AG10803 (cell line): ENCODE measurements around the gene SSRP1.

Source experiments
- DNase-seq: peaks from one replicate; pipeline ENCODE4 v3.0.0; 2010; ENCODE audit warnings: low read depth
- H3K4me3 ChIP-seq: 2 replicates; pipeline ENCODE4 v1.5.1; 2011; ENCODE audit warnings: mild to moderate bottlenecking, low read length, control low read depth
- TF ChIP-seq, protein P1 (sequence below): conservative IDR thresholded peaks from 2 replicates; pipeline ENCODE4 v1.5.1; 2011; ENCODE audit warnings: mild to moderate bottlenecking, low read length, control low read depth, inconsistent platforms

The SSRP1 gene

DNA sequence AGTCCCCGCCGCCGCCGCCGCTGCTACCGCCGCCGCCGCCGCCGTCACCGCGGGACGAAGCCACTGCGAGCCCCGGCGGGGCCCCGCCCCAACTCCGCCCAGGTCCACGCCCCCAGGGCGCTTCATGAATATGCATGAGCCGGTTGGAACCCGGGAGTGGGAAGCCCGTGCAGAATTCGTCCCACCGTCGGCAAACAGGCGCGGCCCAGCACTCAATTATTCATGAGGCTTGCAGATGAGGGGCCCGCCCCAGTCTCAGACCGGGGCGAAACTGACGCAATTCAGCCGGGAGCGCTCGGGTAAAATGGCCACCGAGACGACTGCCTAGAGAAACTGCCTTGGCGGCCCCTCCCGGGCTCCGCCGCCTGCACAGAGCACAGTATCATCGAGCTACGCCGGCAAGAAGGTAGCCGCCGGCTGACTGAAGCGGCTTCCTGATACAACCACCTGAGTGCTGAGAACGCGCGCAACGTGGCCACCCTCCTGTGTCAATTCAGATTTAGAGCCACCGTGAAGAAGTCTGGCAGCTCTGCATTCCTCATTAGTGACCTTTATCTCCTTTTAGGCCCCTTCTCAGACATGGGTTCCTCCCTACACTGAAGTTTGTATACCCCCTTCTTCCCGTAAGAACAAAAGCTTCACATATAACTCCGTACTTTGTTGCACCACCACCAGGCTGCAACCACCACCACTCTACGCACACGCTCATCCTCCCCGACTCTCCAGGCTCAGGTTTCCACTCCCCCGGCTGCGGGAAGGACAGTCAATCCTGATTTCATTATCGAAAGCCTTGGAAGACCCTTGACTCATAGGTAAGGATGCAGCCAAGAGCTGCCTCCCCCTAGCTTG, 10.6 kb downstream of the SSRP1 start, which contains the start of gene TNKS1BP1:
TSS of gene TNKS1BP1 (minus strand) at position 67 of the 849 bp plus-strand sequence. CDS start 3,067 bp downstream, outside the sequence.
- H3K4me3 ChIP-seq, result peak within 1 kb of the TSS; percentile 98
- TF ChIP-seq, protein P1, sequence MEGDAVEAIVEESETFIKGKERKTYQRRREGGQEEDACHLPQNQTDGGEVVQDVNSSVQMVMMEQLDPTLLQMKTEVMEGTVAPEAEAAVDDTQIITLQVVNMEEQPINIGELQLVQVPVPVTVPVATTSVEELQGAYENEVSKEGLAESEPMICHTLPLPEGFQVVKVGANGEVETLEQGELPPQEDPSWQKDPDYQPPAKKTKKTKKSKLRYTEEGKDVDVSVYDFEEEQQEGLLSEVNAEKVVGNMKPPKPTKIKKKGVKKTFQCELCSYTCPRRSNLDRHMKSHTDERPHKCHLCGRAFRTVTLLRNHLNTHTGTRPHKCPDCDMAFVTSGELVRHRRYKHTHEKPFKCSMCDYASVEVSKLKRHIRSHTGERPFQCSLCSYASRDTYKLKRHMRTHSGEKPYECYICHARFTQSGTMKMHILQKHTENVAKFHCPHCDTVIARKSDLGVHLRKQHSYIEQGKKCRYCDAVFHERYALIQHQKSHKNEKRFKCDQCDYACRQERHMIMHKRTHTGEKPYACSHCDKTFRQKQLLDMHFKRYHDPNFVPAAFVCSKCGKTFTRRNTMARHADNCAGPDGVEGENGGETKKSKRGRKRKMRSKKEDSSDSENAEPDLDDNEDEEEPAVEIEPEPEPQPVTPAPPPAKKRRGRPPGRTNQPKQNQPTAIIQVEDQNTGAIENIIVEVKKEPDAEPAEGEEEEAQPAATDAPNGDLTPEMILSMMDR, result peak; percentile 18; the same call in 1 of the 2 replicates
- peak; percentile 97 for DNase-seq

DNA sequence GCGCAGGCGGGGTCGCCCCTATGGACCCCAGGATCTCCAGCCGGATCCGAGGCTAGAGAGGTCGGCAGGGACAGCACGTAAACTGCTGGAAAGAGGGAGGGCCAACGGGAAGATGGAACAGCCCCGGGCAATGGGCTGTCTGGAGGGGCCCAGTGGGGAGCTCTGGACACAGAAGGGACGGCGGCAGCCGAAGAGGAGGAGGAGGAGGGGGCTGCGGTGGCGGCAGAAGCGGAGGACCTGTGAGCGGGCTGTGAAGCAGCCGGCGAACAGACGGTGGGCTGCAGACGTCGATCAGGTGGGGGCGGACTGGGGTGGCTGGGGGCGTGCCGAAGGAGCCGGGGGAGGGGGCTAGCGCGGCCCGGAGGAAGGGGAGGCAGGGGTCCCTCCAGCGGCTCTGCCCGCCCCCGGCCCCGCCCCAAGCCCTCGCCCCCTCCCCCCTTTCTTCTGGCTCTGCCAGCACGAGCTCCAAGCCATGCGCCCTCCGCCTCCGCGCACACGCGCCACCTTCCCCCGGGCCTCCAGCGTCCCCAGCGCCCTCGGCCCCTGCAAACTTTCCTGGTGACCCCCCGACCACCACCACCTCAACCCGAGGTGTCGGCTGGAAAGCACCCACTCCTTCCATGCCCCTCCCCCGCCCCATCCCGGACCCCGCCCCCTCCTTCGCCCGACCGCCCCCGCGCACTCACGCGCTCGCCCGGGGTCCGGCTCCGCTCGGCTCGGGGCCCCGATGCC, 11.4 kb downstream of the SSRP1 start:
- DNase-seq, result peak; percentile 55
- H3K4me3 ChIP-seq, result peak overlapping the region; percentile 98
- TF ChIP-seq, protein P1, result no peak

DNA sequence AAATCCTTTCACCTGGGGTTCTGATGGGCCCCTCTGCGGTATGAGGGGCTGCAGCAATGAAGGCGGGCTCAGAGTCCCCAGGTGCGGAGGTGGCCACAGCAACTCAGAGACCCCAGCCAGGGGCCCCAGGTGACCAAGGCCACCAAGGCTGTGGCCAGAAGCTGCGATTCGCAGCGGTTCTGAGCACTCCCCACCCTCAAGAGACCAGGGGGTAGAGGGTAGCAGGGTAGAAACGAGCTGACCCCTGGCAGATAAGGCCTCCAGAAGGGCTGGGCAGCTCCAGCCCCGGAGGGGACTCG, 11.9 kb downstream of the SSRP1 start:
- TF ChIP-seq, protein P1, result no peak
- DNase-seq, result no peak
- H3K4me3 ChIP-seq, result peak overlapping the region; percentile 98

DNA sequence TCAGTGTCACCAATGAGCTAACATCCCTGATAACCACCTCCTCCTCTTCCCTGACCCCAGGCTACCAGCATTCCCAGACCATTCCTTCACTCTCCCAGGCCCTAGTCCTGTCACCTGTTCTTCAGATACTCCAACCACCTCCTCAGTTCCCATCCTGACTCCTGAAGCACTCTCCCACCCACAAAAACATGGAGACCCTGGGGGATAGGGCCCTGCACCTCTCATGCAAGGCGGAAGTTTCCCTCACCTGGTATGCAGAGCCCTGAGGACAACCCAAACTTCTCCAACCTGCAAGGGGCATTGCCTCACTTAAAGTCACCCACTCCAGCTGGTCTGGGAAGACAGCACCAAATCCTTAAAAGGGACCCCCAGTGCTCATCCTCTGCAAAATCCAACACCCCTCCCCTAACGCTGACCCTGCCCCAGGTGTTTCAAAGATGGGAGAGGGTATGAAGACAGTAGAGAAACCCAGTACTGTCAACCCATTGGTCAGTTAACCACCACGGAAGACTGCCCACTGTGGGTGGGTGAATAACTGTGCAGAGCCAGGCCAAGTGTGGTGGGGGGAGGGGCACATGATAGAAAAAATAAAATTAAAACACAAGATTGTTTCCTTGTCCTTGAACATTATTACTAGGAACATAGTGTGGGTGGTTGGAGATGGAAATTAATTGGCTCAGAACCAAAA, 12.4 kb downstream of the SSRP1 start:
- TF ChIP-seq, protein P1, result peak; percentile 39
- DNase-seq, result peak; percentile 54
- peak overlapping the region; percentile 98 for H3K4me3 ChIP-seq

DNA sequence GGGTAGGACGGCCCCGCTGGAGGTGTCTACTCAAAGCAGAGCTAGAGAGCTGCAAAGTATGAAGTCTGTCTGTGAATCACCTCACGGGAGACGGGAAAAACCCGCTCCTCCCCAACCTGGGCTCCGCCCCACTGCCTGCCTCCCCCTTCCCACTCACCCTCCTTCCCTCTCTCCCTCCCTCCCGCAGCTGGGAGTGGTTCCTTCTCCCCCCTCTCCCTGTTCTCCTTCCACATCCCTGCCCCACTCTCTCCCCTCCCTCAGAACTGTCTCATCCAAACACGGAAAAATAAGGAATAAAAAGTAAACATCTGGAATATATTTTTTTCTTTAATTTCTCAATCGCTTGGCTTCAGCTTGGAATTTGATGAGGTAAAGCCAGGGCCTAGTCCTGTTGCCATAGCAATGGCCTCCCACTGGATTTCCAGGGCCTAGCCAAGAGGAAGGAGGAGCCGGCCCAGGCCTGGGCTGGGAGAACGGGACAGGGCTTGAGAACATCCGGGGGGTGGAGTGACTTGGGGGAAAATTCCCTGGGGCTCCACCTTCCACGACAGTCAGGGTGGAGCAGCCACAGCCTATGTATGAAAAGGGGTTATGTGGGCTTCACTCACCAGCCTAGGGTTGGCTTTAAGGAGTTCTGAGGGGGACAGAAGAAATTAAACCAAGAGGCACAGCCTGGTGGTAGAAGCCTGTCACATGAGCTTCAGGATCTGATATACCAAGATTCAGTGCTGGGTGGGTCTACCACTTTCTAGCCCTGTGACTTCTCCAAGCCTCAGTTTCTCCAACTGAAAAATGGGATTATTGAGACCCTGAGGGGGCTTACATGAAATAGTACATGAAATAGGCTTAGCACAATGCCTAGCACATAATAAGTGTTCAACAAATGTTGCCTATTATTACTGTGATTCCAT, 13.2 kb downstream of the SSRP1 start:
- TF ChIP-seq, protein P1, result peak; percentile 21
- H3K4me3 ChIP-seq, result peak overlapping the region; percentile 98
- DNase-seq, result peak; percentile 99
